ENCODE results near the gene MAP1LC3A.

DNA sequence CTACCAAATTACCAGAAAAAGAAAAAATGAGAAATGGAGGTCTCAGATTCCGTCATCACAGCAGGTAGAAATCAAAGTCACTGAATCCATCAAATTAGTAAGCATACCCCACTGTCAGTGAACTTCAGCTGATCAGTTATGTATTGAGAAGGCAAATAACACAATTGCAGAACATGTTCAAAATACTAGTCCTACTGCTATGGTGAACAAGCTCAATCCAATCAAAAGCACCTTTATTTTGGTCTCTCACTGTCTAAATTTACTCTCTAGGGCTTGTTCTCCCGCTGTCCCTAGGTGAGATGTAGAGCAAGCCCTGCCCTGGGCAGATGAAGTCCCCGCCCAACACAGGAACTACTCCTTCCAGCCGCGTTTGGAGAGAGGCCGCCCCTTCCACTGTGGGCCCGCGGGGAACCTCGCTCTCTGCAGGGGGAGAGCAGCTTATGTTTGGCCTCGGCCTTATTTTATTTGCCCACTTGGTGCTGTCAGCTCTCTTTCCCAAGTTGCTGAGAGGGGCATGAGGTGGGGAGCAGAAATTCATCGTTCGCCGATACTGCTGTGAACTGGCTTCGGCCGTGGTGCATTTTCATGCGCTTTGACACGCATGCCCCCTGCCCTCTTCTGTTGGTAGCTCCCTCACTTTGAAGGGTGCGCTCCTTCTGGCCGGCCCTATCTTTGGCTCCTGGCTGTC lies 14.3 kb upstream of the MAP1LC3A start:
- TF ChIP-seq TAF1 (IDR thresholded peaks at IDR 0.05; ENCODE audit: borderline replicate concordance, low read depth, low read length) (no peak), POLR2A (IDR thresholded peaks at IDR 0.05; ENCODE audit: low read depth, low read length) (no peak), POLR2AphosphoS5 (IDR thresholded peaks at IDR 0.05; ENCODE audit: low read depth, low read length) (no peak)
